HG02885 (cell line): ENCODE measurements around the gene RET.

ENCODE experiments used
- ATAC-seq: cut with Tn5 transposase; IDR thresholded peaks from one replicate; pipeline ENCODE4 v1.9.1; 2021; ENCODE audit warnings: mild to moderate bottlenecking; ENCODE audit not compliant: unreplicated experiment, poor library complexity

RET gene

DNA sequence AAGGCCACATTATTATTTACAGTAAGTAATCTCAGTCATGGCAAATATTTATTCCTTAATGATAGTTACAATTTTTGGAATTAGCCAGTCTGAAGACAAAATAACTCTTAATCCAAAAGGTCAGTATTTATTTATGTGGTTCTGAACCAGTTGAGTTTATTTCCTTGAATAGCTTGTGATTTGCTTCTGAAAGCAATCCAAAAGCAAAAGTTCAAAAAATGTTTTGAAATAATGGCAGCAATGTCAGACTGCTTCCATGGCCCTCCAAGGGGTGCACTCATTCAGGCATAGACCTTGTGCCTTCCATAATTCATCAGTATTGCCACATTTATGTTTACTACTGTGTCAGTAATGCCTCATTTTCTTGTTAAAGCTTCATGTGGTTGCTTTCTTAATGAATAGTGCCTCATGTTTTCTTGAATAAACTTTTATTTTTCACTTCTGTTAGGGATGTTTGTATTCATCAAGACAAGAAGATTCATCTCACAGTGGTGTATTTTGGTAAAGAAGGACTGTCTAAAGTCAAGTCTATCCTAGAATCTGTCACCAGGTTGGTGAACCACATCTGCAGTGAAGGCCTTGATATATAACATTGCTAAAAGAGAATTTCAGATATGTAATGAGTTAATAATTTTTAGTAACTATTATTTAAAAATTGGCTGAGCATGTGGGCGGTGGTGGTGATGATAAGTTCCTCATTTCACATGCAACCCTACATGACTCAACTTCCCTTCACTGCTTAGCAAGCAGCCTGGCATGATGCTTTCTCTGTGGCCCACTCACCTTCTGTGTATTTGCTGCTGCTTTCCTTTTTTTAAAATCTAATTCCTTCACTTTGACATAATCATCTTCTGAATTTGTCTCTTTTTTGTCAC, 83.4 kb downstream of the RET start:
- peak; percentile 63 for ATAC-seq

DNA sequence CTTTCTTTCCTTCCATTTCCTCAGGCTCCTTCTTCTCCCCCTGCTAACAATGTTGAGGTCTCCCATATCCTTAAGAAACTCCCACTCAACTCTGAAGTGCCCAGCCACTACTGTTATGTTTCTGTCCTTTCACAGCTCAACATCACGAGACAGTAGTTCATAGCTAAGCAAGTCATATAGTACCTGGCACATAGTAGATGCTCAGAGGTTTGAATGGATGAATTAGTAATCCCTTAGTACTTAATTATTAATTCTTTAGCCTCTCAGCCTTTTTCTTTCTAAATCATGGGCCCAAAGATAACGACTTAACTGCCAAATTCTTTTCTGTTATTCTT, 84.0 kb downstream of the RET start:
- peak; percentile 63 for ATAC-seq

DNA sequence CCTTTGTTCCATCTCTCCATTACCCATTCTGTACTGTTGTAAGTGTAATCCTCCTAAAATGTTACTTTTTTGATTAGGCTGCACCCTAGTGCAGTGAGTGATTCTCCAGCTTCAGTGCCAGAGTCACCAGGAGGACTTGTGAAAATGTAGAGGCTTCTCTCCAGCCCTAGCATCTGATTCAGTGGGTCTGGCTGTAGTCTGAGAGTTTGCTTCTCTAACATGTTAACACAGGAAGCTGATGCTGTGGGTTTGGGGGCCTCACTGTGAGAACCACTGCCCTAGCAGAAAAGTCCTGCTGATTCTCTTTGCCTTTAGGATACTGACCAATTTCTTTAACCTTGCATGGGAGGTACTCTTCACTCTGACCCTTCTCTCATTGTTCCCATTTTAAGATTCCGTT, 85.7 kb downstream of the RET start:
- no peak for ATAC-seq

DNA sequence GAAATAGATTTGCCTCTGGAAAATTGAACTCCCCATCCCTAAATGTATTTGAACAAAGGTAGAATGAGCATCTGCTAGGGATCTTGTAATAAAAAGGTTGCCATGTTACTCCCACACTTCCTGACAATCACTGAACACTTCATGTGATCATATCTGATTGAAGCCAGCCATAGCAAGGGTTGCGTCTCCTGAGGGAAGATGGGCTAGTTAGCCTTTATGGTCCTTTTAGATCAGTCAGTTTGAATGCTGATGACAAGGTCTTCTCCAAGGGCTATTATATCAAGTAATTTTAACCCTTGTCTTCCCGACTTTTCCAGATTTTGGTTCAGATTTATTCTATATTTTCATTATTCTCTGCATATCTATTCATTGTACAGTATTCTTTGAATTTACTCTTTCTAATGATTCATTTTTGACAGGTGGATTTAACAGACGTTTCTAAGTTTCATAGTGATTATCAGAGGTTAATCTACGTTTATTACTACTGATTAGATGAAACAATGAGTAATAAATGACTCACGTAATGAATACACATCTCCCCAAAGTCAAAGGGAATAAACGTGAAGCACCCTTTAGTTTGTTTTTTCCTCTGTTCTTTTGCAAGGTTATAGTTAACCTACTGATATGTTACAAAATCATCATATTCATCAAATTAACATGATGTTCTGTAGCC, 89.5 kb downstream of the RET start:
- ATAC-seq, result no peak

DNA sequence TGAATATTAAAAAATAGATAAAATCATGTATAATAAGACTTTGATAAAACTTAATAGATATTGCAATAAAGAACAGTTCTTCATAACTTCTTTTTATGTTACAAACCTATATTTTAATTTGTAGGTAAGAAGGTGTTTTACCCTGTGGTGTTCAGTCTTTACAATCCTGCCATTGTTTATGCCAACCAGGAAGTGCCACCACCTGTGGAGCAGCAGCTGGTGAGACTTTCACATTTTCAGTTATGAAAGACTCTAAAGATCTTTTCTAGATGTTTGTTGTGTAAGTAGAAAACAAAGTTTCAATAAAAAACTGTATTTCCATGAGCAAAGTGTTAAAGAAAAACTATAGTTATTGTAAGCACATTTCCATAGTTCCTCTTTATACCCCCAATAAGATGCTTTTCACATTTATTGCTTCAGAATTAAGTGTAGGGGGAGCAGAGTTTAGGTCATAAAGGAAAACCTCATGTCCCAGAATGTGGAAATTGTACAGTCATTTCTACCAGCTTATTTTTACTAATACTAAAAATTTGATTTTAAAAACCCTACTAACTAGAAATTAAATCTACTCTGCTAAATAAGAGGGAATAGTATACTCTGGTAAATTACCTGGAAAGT, 90.1 kb downstream of the RET start:
- ATAC-seq, result peak; percentile 59

DNA sequence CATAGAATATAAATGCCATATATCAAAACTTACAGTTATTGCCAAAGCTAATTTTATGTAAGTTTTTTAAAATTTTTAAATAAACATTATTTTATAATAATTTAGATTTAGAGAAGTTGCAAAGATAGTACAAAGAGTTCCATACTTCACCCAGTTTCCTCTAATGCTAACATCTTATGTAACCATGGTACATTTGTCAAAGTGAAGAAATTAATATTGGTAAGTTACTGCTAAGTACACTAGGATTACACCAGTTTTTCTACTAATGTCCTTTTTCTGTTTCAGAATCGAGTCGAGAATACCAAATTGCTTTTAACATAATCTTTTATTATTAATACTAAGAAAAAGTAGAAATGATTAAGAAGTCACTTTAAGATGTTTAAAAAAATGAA, 90.6 kb downstream of the RET start:
- no peak for ATAC-seq

DNA sequence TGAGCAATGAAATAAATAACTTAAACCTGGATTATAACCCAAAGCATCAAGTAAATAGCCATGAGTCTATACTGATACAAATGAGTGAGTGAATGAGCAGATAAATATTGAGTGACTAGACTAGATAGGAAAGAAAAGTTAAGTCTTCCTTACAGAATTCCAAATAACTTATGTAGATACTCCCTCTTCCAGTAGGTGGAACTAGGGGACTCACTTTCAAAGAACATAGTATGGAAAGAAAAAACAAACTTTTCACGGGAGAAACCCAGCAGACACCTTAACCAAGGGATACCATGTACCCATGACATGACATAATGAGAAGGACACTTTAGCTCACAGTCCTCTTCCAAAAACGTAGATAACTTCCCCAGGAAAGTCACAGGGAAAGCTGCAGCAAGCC, 93.6 kb downstream of the RET start:
- no peak for ATAC-seq

DNA sequence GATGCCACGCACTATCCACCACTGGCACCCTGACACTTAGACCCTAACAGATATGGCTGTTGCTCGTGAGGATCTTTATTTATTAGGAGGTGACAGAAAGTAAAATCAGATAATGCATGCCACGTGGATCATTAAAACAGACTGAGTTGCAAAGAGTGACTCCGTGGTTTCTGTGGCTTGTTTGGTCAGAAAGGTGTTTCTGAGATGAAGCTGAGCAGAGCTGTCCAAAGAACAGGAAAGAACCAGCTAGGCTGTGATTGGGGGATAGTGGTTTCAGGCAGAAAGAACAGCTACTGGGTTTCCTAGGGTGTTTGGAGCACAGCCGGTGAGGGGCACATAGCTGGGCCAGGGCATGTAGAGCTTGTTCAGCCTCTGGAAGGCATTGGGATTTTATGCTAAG, 95.8 kb downstream of the RET start:
- no peak for ATAC-seq

DNA sequence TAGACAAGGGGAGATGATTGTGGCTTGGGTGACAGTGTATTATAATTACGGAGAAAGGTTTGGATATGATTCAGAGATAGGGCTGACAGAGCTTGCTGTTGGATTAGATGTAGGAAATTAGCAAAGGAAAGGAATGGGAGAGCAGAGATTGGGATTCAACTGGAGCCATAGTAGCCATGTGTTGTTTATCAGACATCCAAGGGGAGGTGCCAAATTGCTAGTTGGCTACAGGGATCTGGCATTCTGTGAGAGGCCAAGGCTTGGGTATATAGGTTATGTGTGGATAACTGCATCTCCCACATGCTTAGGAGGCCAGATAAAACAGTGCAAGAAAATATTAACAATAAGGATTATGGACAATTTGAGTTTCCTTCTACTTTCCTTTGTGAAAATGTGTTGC, 96.3 kb downstream of the RET start:
- no peak for ATAC-seq

DNA sequence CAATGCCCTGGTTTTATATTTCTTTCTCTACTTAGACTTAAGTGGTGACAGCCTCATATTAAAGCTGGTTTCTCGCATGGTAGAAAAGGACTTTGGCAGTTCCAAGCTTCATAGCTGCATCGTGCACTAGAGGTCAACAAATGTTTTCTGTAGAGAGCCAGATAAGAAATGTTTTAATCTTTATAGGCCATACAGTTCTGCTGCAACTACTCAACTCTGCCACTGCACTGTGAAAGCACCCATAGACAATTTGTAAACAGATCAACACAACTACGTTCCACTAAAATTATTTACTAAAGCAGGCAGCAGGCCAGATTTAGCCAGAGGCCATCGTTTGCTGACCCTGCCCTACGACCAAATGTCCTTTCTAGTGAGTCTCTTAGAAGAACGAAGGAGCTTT, 98.1 kb downstream of the RET start:
- no peak for ATAC-seq

DNA sequence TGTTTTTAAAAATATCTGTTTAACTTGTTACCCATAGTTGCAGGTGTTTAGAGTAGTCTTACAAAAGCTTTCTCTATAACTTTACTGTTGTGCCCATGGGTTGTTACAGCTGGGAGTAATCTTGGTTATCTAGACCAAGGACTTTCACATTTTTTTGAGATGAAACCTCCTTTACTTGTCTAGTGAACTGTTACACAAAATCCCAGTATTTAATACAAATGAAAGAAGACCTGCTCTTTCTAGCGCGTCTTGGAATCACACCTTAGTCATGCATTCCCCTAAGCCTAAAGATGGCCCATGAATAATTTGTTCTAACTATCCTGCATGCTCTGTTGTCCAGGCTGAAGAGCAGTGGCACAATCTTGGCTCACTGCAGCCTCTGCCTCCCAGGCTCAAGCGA, 99.4 kb downstream of the RET start:
- no peak for ATAC-seq

DNA sequence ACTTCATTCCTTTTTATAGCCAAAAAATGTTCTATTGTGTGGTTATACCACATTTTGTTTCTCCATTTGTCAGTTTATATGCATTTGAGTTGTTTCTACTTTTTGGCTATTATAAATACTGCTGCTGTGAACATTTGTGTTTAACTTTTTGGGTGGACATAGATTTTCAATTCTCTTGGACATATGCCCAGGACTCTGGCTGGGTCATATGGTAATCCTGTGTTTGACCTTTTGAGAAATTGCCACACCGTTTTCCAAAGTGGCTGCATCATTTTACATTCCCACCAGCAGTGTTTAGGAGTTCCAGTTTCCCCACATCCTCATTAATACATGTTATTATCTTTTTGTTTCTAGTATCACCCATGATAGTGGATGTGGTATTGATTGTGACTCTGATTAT, 100.7 kb downstream of the RET start:
- ATAC-seq, result no peak
